H1 (cell line): ENCODE measurements around the gene SLC23A1. TPM values are rescaled to one million over a fixed set of nuclear protein-coding genes. Genes with fewer than 3 reads are reported as not detected.

Source experiments
- BRCA1 ChIP-seq: IDR thresholded peaks from 2 replicates; pipeline ENCODE4 v1.6.1; 2012; ENCODE audit warnings: low read depth, low read length, improper control_type of control experiment
- CHD1 ChIP-seq: IDR thresholded peaks from 2 replicates; pipeline ENCODE4 v1.6.1; 2012; ENCODE audit warnings: low read depth, low read length, improper control_type of control experiment
- CHD7 ChIP-seq: fragments of 300-600 bp; sonication (generic); IDR thresholded peaks from 2 replicates; pipeline ENCODE4 v1.7.1; 2012; ENCODE audit warnings: low read length, moderate library complexity, mild to moderate bottlenecking, inconsistent platforms; ENCODE audit not compliant: insufficient replicate concordance
- FOSL1 ChIP-seq: IDR thresholded peaks from 2 replicates; pipeline ENCODE4 v1.6.1; 2011; ENCODE audit warnings: mild to moderate bottlenecking, low read depth, low read length, moderate library complexity; ENCODE audit not compliant: insufficient read depth
- KDM1A ChIP-seq: fragments of 200-600, 300-600 bp; sonication (generic); IDR thresholded peaks from 2 replicates; pipeline ENCODE4 v1.7.1; 2016; ENCODE audit warnings: mild to moderate bottlenecking, low read length, borderline replicate concordance
- RFX5 ChIP-seq: IDR thresholded peaks from 2 replicates; pipeline ENCODE4 v1.6.1; 2011; ENCODE audit warnings: low read depth, low read length, improper control_type of control experiment, borderline replicate concordance
- RNF2 ChIP-seq: fragments of 200-900, 300-1000 bp; sonication (generic); IDR thresholded peaks from 2 replicates; pipeline ENCODE4 v1.7.1; 2016; ENCODE audit warnings: borderline replicate concordance, low read depth, mild to moderate bottlenecking, antibody characterized with exemption, low read length; ENCODE audit not compliant: poor library complexity, severe bottlenecking; ENCODE audit errors: missing control alignments
- SP2 ChIP-seq: IDR thresholded peaks from 2 replicates; pipeline ENCODE4 v1.6.1; 2012; ENCODE audit warnings: mild to moderate bottlenecking, low read length, inconsistent platforms
- TAF7 ChIP-seq: optimal IDR thresholded peaks from 2 replicates; pipeline ENCODE3; 2011; ENCODE audit warnings: low read depth, mild to moderate bottlenecking, inconsistent platforms, low read length, moderate library complexity, borderline replicate concordance
- TBP ChIP-seq: IDR thresholded peaks from 2 replicates; pipeline ENCODE4 v1.6.1; 2011; ENCODE audit warnings: low read depth, low read length, improper control_type of control experiment
- polyA plus RNA-seq, 7 experiments: library from polyadenylated mRNA; depleted of rRNA in 3 of 7; stranded (reverse) in 5 of 7; unstranded in 2 of 7; fragments of >200 nt in 5 of 7; fragments of 200-250 nt in 2 of 7; gene quantifications; 1 replicate in 5 of 7; 2 replicates in 1 of 7; 4 replicates in 1 of 7; pipeline versions ENCODE4 v1.2.1 to v1.2.3, GENCODE V29; 2011 to 2013; ENCODE audit warnings: missing spikeins in 2 of 7, mixed read lengths in 2 of 7
- total RNA-seq: library from RNA; stranded (reverse); fragmentation: NEBNext Ultra II Directional; extraction: Animal tissue kit (Norgen Biotek cat#: 25700); gene quantifications from 2 replicates; pipeline ENCODE4 v1.2.1, GENCODE V29; 2021

The SLC23A1 gene
- total and polyA plus RNA-seq, 2 of the 8 experiments (the other 6 are each of a cell fraction or from before 2014, with no cell fraction given), result not detected

DNA sequence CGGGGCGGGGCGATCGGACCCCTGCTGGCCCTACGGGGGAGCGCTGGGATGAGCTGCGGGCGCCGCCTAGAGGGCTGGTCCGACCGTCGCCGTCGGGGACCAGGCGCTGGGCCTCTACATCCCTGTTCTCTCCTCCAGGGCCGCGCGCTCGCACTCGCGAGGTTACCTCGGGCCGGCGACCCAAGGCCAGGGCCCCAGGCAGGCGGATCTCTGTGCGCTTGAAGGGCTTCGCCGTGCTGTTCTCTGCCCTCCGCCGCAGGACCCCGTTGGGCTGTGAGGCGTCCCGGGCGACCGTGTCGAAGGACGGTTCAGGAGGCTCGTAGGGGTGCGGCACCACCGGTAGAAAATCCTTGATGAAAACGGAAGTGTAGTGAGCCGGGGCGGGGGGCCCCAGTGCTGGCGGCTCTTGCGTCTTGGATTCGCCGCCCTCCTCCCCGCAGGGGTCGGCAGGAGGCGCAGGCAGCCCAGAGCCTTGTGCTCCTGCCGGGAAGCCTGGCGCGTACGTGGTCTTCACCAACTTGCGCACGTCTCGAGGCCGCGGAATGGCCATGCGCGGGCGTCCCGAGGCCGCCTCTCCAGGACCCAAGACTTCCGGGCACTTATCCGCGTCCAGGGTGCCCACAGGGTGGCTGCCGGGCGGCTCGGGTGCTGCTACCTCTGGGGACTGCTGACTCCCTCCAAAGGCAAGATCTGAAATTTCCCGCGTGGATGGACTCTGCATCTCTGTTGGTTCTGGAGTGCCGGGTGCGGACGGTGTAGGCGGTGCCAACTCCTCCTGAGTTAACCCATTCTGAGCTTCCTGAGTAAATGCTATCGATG is 9.8 kb upstream of the SLC23A1 start (continued):
- TF ChIP-seq CHD7, result no peak
- peak; percentile 46 for TF ChIP-seq TAF7
- TF ChIP-seq RFX5, result no peak
- no peak for TF ChIP-seq RNF2
- no peak for TF ChIP-seq CHD1
- TF ChIP-seq BRCA1, result no peak; the same call in 1 of the 2 replicates
- no peak for TF ChIP-seq FOSL1
- TF ChIP-seq KDM1A, result no peak
- TF ChIP-seq TBP, result no peak
- no peak for TF ChIP-seq SP2
